ENCODE data around the gene MIAT.

Gene MIAT

GRCh38 chr22:26610996-26611395, 46.4 kb upstream of the MIAT start (continued):
- TF ChIP-seq HOXA7 (CRISPR knock-in tag; IDR thresholded peaks at IDR 0.05; ENCODE audit: borderline replicate concordance) (no peak), ZNF148 (tag by site-specific recombination; IDR thresholded peaks at IDR 0.05; ENCODE audit: borderline replicate concordance) (no peak), ZNF157 (tag by site-specific recombination; IDR thresholded peaks at IDR 0.05) (no peak), ZNF121 (tag by site-specific recombination; IDR thresholded peaks at IDR 0.05) (no peak), ZNF280C (tag by site-specific recombination; IDR thresholded peaks at IDR 0.05) (no peak), OSR2 (tag by site-specific recombination; IDR thresholded peaks at IDR 0.05) (no peak), ZNF529 (tag by site-specific recombination; IDR thresholded peaks at IDR 0.05; ENCODE audit: insufficient replicate concordance) (no peak), ZNF692 (tag by site-specific recombination; IDR thresholded peaks at IDR 0.05) (no peak), ZBTB48 (tag by site-specific recombination; IDR thresholded peaks at IDR 0.05) (no peak), ZNF768 (tag by site-specific recombination; IDR thresholded peaks at IDR 0.05) (no peak), ZNF571 (tag by site-specific recombination; IDR thresholded peaks at IDR 0.05) (no peak)

GRCh38 chr22:26612652-26613051, 44.7 kb upstream of the MIAT start:
- CTCF ChIA-PET: interaction anchor here (1.0 kb wide), 1 partner anchor 34 kb away, joined by 3 read pairs; no protein-coding TSS in a partner anchor
- H3K4me3 ChIP-seq (ENCODE audit: low read depth, low read length): no peak overlapping the region
- H3K4me1 ChIP-seq (ENCODE audit: control insufficient read depth, insufficient read depth, low read length): no peaks in the 10 kb centered on the region
- no peak overlapping the region for H3K27ac ChIP-seq (ENCODE audit: extremely low read depth, low read depth, low read length)
- no peaks in the 10 kb centered on the region for H3K9me3 ChIP-seq (ENCODE audit: control insufficient read depth, insufficient read depth, low read depth, low read length)
- H3K36me3 ChIP-seq (ENCODE audit: control insufficient read depth in 2 of 2, insufficient read depth in 1 of 2, low read length in 2 of 2): no peaks in the 10 kb centered on the region
- POLR2A ChIA-PET: no interaction called here
- TF ChIP-seq ZNF626 (tag by site-specific recombination; IDR thresholded peaks at IDR 0.05): no peak
- no peak for TF ChIP-seq WT1 (tag by site-specific recombination; IDR thresholded peaks at IDR 0.05)
- TF ChIP-seq ZNF521 (tag by site-specific recombination; IDR thresholded peaks at IDR 0.05): no peak
- TF ChIP-seq OSR2 (tag by site-specific recombination; IDR thresholded peaks at IDR 0.05): no peak
- TF ChIP-seq ZFP37 (tag by site-specific recombination; IDR thresholded peaks at IDR 0.05): no peak
- TF ChIP-seq ZBTB10 (tag by site-specific recombination; IDR thresholded peaks at IDR 0.05): no peak
- TF ChIP-seq ZNF394 (tag by site-specific recombination; IDR thresholded peaks at IDR 0.05; ENCODE audit: borderline replicate concordance): no peak
- no peak for TF ChIP-seq ZXDB (tag by site-specific recombination; IDR thresholded peaks at IDR 0.05)
- TF ChIP-seq ZNF660 (tag by site-specific recombination; IDR thresholded peaks at IDR 0.05): no peak
- TF ChIP-seq ZNF513 (tag by site-specific recombination; IDR thresholded peaks at IDR 0.05): no peak
- no peak for TF ChIP-seq ZNF426 (tag by site-specific recombination; IDR thresholded peaks at IDR 0.05)
- no peak for TF ChIP-seq GLIS1 (tag by site-specific recombination; IDR thresholded peaks at IDR 0.05)
- TF ChIP-seq ZNF121 (tag by site-specific recombination; IDR thresholded peaks at IDR 0.05): no peak
- TF ChIP-seq KLF16 (tag by site-specific recombination; IDR thresholded peaks at IDR 0.05): no peak
- no peak for TF ChIP-seq BCL6B (tag by site-specific recombination; IDR thresholded peaks at IDR 0.05)
- no peak for TF ChIP-seq ZNF202 (tag by site-specific recombination; IDR thresholded peaks at IDR 0.05; ENCODE audit: borderline replicate concordance)
- TF ChIP-seq GLIS2 (tag by site-specific recombination; IDR thresholded peaks at IDR 0.05): no peak
- no peak for TF ChIP-seq ZFP69B (tag by site-specific recombination; IDR thresholded peaks at IDR 0.05)

All from HEK293 (cell line).